ENCODE measurements around the gene CIC.

DNA sequence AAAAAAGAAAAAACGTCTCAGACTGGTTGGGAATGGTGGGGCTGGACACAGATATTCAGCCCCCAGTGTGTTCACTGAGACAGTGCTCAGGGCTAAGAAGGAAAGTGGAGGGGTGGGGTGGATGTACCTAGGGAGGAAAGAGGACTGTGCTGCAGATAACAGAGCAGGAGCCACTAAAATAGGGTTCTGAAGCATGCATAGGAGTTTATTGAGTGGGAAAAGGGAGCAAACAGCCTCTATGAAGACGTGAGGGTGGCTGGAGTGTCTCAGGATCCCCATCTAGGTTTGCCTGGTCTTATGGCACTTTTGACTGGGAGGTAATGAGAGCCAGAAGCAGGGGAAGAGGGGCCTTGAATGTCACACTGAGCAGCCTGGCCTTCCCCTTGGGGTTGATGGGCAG lies 59.8 kb downstream of the CIC start:
- no peak for TF ChIP-seq CTCF (IDR thresholded peaks at IDR 0.05)
- TF ChIP-seq POLR2A (IDR thresholded peaks at IDR 0.05), result no peak
